ENCODE data around the gene RAB6B.

DNA sequence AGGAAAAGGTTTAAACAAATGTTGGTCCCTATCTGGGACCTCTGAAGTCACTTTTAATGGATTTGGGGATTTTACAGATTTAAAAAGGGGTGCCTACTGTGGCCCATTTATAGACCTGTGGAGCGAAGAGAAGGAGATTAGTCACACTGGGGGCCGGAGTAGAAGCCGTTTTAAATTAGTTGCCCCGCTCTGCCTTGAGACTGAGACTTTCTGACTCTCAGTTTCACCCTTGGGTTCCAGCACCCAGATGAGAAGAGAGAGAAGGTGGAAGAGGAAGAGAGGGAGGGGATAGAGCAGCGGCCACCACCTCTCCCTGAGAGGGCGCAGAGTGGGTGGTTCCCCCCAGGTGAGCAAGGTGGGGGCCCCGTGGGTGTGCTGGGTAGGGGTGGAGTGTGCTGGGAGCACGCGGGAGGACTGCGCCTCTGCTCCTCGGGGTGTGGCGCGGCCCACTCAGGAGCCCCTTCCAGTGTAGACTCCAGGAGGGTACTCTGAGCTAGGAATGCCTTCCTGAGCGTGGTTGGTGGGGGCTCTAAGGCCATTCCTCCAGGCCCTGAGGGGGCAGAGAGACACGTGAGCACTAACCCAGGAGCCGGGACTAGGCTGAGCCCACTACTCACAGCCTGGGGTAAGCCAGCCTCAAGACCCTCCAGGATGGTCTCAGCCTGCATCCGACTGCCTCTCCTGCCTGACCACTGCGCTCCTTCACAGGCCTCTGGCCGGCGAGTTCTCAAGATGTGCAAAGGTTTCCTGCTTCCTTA is 32.6 kb upstream of the RAB6B start:
- TF ChIP-seq, protein P1, sequence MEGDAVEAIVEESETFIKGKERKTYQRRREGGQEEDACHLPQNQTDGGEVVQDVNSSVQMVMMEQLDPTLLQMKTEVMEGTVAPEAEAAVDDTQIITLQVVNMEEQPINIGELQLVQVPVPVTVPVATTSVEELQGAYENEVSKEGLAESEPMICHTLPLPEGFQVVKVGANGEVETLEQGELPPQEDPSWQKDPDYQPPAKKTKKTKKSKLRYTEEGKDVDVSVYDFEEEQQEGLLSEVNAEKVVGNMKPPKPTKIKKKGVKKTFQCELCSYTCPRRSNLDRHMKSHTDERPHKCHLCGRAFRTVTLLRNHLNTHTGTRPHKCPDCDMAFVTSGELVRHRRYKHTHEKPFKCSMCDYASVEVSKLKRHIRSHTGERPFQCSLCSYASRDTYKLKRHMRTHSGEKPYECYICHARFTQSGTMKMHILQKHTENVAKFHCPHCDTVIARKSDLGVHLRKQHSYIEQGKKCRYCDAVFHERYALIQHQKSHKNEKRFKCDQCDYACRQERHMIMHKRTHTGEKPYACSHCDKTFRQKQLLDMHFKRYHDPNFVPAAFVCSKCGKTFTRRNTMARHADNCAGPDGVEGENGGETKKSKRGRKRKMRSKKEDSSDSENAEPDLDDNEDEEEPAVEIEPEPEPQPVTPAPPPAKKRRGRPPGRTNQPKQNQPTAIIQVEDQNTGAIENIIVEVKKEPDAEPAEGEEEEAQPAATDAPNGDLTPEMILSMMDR (IDR thresholded peaks at IDR 0.05 in 8 of 11, conservative IDR thresholded peaks at IDR 0.05 in 3 of 11), result no peak
- TF ChIP-seq POLR2A (IDR thresholded peaks at IDR 0.05) (no peak), POLR2AphosphoS5 (IDR thresholded peaks at IDR 0.05) (peak in 1 of 3 donors; percentile 31)
